GM12891 (cell line): ENCODE results near the gene NCOA3.
"Not testable (repeated sequence)": the region's sequence is repeated elsewhere in the genome, so short reads cannot be mapped to it uniquely, and the experiment has no call there.

Source experiments
- DNase-seq: peaks from one replicate; pipeline ENCODE4 v3.0.0; 2011; ENCODE audit warnings: low spot score; ENCODE audit not compliant: insufficient read length
- FAIRE-seq: peaks from 2 replicates; lab custom pipeline; 2011; peaks lifted over from hg19 to GRCh38; lab: Jason Lieb, UNC
- PAX5 ChIP-seq: IDR thresholded peaks from 2 replicates; pipeline ENCODE4 v1.6.1; 2011; ENCODE audit warnings: low read length, moderate library complexity, mild to moderate bottlenecking; ENCODE audit not compliant: insufficient read depth, severe bottlenecking
- POLR2A ChIP-seq: IDR thresholded peaks from 2 replicates; pipeline ENCODE4 v1.6.1; 2011; ENCODE audit warnings: low read depth, low read length, control low read depth
- POLR2AphosphoS5 ChIP-seq: IDR thresholded peaks from 2 replicates; pipeline ENCODE4 v1.6.1; 2011; ENCODE audit warnings: low read depth, low read length, control low read depth
- POU2F2 ChIP-seq: IDR thresholded peaks from 2 replicates; pipeline ENCODE4 v1.6.1; 2011; ENCODE audit warnings: low read depth, mild to moderate bottlenecking, control low read depth, low read length, moderate library complexity
- SPI1 ChIP-seq: IDR thresholded peaks from 2 replicates; pipeline ENCODE4 v1.6.1; 2011; ENCODE audit warnings: low read depth, low read length, control low read depth
- TAF1 ChIP-seq: IDR thresholded peaks from 2 replicates; pipeline ENCODE4 v1.6.1; 2011; ENCODE audit warnings: low read depth, low read length, control low read depth

Gene NCOA3

GRCh38 chr20:47500554-47500953 lies 1.1 kb upstream of the NCOA3 start:
- peak; percentile 5 for FAIRE-seq
- no peak for DNase-seq
- TF ChIP-seq SPI1 (no peak), TAF1 (no peak), POU2F2 (no peak), POLR2AphosphoS5 (no peak), PAX5 (no peak), POLR2A (no peak)

- TF ChIP-seq PAX5 (no peak), SPI1 (no peak), POU2F2 (no peak), TAF1 (no peak), POLR2AphosphoS5 (no peak), POLR2A (no peak)
- DNase-seq (no peak), FAIRE-seq (no peak)
Measured at GRCh38 chr20:47501116-47501481, 588 bp upstream of the NCOA3 start.

- TF ChIP-seq POLR2AphosphoS5 (no peak), POU2F2 (no peak), PAX5 (no peak), TAF1 (no peak), SPI1 (no peak), POLR2A (no peak)
- no peak for FAIRE-seq
Measured at GRCh38 chr20:47502271-47503239, 868 bp downstream of the NCOA3 start.

GRCh38 chr20:47503685-47504084 lies 2.0 kb downstream of the NCOA3 start:
- DNase-seq: no peak
- no peak for FAIRE-seq
- TF ChIP-seq TAF1 (no peak), POU2F2 (no peak), PAX5 (no peak), POLR2AphosphoS5 (no peak), SPI1 (no peak), POLR2A (no peak)

More at GRCh38 chr20:47502271-47503239, 868 bp downstream of the NCOA3 start:
- no peak for DNase-seq

DNA sequence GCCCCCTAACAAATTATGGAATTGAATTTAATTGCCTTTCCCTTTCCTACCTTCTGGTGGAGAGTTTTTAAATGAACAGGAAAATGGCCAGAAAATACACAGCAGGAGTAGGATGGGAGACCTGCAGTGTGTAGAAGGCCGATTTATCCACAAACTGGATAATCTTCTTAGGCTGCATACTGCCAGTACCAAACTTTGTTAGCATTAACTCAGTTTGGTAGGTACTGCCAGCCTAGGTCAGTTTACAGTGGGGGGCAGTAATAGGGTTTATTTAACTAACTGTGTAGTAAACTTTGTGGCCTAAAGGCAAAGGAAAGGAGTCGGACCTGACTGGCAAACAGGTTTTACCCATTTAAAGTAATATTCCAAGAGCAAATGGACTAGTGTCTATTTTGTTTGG lies 4.6 kb downstream of the NCOA3 start:
- DNase-seq (no peak), FAIRE-seq (no peak)
- no peak for TF ChIP-seq PAX5
- no peak for TF ChIP-seq POLR2A
- no peak for TF ChIP-seq POU2F2
- no peak for TF ChIP-seq POLR2AphosphoS5
- TF ChIP-seq SPI1: no peak
- TF ChIP-seq TAF1: no peak

GRCh38 chr20:47506850-47507249 lies 5.2 kb downstream of the NCOA3 start:
- FAIRE-seq (no peak), DNase-seq (no peak)
- no peak for TF ChIP-seq POU2F2

- not testable (repeated sequence) for FAIRE-seq
Measured at GRCh38 chr20:47507275-47507981, 5.7 kb downstream of the NCOA3 start.

GRCh38 chr20:47508278-47508677 lies 6.6 kb downstream of the NCOA3 start:
- DNase-seq (no peak), FAIRE-seq (no peak)
- TF ChIP-seq POLR2AphosphoS5: no peak
- TF ChIP-seq PAX5: no peak
- no peak for TF ChIP-seq POLR2A
- TF ChIP-seq SPI1: no peak
- no peak for TF ChIP-seq TAF1
- TF ChIP-seq POU2F2: no peak

More at GRCh38 chr20:47507275-47507981, 5.7 kb downstream of the NCOA3 start:
- not testable (repeated sequence) for DNase-seq

DNA sequence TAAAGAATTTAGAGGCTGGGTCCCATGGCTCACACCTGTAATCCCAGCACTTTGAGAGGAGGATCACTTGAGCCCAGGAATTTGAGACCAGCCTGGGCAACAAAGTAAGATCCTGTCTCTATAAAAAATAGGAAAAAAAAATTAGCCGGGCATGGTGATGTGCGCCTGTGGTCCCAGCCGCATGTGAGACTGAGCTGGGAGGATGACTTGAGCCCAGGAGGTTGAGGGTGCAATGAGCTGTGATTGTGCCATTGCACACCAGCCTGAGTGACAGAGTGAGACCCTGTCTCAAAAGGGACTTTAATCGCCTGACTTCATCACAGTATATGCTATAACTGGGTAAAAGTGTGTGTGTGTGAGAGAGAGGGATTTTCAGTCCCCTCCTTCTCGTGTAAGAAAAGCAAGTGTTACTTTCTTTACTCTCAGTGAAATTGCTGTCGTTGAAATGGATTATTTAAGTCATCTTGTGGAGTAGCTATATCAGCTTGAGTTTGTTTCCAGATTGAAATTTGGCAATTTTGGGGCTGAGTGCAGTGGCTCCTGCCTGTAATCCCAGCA lies 7.5 kb downstream of the NCOA3 start:
- no peak for TF ChIP-seq PAX5
- TF ChIP-seq SPI1: no peak
- no peak for TF ChIP-seq TAF1
- no peak for TF ChIP-seq POLR2A
- no peak for TF ChIP-seq POLR2AphosphoS5
- TF ChIP-seq POU2F2: no peak
- FAIRE-seq (peak; percentile 72), DNase-seq (no peak)
